Activated CD4-positive, alpha-beta T cell treated with anti-CD3 and anti-CD28 coated beads, Interleukin-2, amount 50 U/mL, for 24 hours (primary cell): ENCODE measurements around the gene NDUFB7.
"Not testable (repeated sequence)": the region's sequence is repeated elsewhere in the genome, so short reads cannot be mapped to it uniquely, and the experiment has no call there.

Source experiments
- DNase-seq, 2 donors: peaks; one replicate each; pipeline ENCODE4 v3.0.0-alpha.2; 2020; ENCODE audit warnings: low read depth in 1 of 2, low spot score in 1 of 2

Gene NDUFB7

GRCh38 chr19:14571695-14572490 is at the start of gene NDUFB7:
Gene NDUFB7 (minus strand): TSS chr19:14572066. CDS start chr19:14572000, 66 bp downstream.
- peak; percentile 76 to 88 for DNase-seq

DNA sequence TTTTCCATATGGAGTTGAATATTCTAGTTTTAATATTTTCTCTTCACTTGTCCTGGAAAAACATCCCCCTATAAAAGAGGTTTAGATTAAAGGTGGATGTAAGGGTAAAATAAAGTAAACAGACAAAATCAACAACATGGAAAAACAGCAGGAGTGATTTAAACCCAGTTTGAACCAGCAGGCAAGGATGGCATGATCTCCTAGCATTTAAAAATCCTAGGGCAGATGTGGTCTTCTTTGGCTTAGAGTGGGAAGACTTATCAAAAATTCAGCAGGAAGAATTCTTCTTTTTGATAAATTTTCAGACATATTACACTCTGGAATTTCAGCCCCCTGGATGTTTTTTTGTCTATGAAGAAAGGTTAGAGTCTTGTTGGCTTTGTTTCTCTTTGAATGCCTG is 47.5 kb upstream of the NDUFB7 start:
- no peak for DNase-seq

DNA sequence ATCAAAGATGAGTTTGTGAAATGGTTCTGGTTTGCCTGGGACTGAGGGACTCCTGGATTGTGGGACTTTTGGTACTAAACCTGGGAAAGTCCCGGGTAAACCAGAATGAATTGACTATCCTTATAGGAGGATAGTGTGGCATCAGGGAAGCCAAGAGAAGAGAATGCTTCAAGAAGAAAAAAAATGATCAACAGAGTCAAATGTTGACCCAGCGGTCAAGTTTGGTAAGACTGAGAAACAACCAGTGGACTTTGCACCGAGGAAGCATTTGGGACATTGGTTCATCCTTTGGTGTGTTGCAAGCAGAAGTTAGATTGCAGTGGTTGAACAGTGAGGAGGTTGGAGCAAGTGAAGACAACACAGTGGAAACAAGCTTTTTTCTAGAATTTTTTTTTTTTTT is 44.5 kb upstream of the NDUFB7 start:
- no peak for DNase-seq

- no peak for DNase-seq
These were observed 43.8 kb upstream of the NDUFB7 start for GRCh38 chr19:14615623-14616022.

- no peak for DNase-seq
These were observed 42.2 kb upstream of the NDUFB7 start for GRCh38 chr19:14614099-14614412.

DNA sequence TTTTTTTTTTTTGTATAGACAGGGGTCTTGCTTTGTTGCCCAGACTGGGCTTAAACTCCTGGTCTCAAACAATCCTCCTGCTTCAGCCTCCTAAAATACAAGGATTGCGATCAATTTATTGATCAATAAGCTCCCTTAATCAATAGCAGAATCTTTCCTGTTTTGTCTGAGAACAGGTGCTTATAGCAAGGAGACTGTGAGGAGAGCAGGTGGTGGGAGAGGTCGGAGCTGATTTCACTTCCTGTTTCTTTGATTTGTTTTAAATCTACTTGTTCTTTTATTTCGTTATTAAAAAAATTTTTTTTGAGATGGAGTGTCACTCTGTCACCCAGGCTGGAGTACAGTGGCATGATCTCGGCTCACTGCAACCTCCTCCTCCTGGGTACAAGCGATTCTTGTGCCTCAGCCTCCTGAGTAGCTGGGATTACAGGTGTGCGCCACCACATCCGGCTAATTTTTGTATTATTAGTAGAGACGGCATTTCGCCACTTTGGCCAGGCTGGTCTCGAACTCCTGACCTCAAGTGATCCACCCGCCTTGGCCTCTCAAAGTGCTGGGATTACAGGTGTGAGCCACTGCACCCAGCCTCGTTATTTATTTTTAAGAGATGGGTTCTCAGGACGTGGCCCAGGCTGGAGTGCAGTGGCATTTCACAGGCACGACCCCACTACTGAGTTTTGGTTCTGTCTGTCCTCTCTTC is 41.7 kb upstream of the NDUFB7 start:
- not testable (repeated sequence) for DNase-seq

- no peak for DNase-seq
These were observed 40.8 kb upstream of the NDUFB7 start for GRCh38 chr19:14612657-14613056.

DNA sequence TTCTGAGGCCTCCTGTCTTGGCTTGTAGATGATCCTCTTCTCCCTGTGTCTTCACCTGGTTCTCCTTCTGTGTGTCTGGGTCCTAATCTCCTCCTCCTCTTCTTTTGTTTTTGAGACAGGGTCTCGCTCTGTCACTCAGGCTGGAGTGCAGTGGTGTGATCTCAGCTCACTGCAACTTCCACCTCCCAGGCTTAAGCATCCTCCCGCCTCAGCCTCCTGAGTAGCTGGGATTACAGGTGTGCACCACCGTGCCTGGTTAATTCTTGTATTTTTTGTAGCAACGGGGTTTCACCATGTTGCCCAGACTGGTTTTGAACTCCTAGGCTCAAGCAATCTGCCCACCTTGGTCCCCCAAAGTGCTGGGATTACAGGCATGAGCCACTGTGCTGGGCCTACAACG is 40.4 kb upstream of the NDUFB7 start:
- DNase-seq, result not testable (repeated sequence)

DNA sequence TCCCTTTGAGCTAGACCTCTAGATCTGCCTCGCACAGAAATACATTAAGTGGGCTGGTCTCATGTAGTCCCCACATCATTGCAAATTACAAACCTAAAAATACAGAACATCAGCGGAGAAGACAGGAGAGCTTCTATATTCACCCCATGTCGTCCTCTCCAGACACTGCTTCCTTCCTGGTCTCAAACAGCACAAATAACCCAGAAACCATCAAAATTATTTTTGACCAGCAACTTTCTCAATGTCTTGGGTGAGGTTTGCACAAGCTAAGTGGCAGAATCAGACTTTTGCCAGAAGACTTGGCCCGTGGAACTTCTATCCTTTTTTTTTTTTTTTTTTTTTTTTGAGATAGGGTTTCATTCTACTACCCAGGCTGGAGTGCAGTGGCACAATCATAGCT is 39.2 kb upstream of the NDUFB7 start:
- no peak for DNase-seq

- DNase-seq, result no peak
These were observed 34.8 kb upstream of the NDUFB7 start for GRCh38 chr19:14606627-14607026.

DNA sequence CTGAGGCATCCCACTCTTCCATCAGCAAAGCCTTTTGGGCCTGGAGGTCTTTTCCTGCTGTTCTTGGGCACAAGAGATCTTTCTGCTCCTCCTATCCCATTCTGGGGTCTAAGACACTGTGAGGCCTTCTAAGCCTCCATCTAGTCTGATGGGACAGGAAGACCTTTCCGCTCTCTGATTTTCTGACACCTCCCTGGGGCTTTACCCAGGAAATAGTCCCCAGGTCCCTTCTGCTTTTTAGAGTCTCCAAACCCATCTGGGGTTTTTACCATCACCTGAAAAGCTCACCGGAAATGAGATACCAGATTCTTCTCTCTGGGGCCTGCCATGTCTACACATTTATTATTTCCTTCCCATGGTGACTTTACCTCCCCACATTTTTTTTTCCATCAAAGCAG is 32.1 kb upstream of the NDUFB7 start:
- no peak for DNase-seq

DNA sequence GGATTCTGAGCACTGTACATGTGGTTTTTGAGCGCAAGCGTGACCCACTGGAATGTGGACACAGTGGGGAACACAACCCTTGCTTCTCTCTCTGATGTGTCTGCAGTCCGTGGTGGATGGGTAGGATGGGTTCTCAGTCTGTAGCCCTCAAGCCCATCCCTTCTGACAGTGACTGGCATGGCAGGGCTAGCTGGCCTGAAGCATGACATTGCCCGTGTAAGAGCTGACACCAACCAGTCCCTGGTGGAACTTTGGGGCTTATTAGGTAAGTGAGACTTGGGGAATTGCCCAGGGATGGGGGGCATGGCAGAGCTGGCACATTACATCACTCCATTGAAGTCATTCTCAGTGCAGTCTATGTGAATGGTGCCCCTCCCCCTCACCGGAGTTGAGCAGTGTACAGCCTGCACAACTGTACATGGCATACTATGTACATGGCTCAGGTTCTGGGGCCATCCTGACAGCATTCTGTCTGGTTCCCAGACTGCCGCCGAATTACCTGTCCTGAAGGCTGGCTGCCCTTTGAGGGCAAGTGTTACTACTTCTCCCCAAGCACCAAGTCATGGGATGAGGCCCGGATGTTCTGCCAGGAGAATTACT is 27.8 kb upstream of the NDUFB7 start:
- no peak for DNase-seq

DNA sequence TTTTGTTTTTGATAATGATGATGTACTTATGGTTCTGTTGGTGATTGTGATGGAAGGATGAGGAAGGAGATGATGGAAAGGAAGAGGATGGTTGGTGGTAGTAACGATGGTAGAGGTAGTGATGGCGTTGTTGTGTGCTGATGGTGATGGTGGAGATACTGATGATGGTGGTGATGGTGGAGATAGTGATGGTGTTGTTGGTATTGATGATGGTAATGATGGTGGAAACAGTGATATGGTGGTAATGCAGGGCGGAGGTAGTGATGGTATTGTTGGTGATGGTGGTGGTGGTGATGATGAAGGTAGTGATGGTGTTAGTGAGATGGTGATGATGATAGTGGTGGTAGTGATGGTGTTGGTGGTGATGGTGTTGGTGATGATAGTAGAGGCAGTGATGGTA is 23.7 kb upstream of the NDUFB7 start:
- DNase-seq, result no peak

DNA sequence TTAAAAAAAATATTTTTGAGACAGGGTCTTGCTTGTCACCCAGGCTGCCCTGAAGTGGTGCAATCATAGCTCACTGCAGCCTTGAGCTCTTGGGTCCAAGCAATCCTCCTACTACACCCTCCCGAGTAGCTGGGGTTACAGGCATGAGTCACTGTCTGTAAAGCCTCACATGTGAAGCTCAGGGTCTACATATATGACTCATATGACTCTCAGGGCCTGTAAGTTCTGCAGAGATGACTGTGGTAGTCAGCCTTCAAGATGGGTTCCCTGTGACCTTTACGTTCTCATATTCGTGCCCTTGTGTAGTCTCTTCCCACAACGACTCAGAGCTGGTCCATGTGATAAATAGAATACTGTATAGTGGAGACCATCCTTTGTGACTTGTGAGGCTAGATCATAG is 17.6 kb upstream of the NDUFB7 start:
- peak in 1 of 2 donors; percentile 14 for DNase-seq

GRCh38 chr19:14585187-14585586 is 13.3 kb upstream of the NDUFB7 start:
- peak; percentile 13 to 45 for DNase-seq

GRCh38 chr19:14584372-14584771 is 12.5 kb upstream of the NDUFB7 start:
- DNase-seq, result not testable (repeated sequence)

GRCh38 chr19:14582894-14583340 is 11.1 kb upstream of the NDUFB7 start, which contains the start of gene CLEC17A:
Gene CLEC17A (plus strand): TSS chr19:14583084. CDS start chr19:14583161, 77 bp downstream.
- no peak for DNase-seq

DNA sequence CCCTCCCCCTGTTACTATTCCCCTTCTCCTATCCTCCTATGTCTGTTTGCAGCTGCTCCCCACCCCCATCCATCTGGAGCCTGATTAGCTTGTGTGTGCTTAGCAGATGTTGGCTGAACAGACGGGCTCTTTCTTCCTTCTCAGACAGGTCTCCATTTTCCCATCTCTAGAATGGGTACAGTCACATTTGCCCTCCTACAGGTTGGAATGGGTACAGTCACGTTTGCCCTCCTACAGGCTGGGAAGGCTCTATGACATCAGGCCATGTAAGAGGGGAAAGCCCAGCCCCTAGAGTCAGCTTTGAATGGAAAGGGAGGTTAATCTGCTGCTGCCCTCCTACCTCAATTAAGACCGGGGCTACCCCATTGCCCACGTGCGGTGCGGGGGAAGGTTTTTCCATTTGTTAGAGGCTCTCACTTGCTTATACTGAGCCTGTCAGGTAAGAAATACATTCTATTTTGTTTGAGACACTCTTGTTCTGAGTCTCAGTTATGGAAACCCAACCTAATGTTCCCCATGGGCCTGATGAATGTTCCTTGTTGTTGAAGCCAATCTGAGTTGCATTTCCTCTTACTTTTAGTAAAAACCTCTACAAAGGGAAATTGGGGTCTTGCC is 8.9 kb upstream of the NDUFB7 start:
- peak; percentile 39 to 52 for DNase-seq

- no peak for DNase-seq
These were observed 6.1 kb upstream of the NDUFB7 start for GRCh38 chr19:14577885-14578427.

DNA sequence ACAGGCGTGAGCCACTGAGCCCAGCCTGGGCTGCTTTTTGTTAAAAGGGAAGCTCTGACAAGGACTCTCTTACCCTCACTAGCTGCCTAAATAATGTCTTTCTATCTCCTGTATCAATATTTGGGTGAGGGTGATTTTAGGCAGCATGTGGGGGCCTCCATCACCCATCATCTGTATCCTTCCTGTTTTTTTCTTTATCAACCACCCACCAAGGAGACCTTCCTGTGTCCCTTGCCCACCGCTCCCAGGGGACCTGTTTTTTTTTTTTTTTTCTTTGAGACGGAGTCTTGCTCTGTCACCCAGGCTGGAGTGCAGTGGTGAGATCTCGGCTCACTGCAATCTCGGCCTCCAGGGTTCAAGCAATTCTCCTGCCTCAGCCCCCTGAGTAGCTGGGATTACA is 5.4 kb upstream of the NDUFB7 start:
- no peak for DNase-seq

DNA sequence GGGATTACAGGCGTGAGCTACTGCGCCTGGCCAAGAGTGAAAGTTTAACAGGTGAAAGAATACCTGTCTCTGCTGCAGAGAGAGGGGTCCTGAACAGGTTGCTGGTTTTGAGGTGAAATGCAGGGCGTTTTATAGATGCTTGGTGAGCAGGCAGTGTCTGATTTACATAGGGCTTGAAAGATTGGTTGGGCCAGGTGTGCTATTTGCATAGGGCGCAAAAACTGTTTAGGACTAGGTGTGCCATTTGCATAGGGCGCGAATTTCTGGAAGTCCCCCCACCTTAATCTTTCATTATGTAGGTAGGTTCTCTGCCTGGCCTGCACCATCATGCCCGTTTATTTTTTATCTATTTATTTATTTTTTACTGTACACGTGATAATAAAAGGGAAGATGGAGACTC is 4.5 kb upstream of the NDUFB7 start:
- DNase-seq, result no peak
